Gastrocnemius medialis (tissue), 4 donors: ENCODE data around the gene NUCB2.

Source experiments
- CTCF ChIP-seq, 5 experiments: fragments of 450-650 bp in 3 of 5; fragments of 200-600 bp in 2 of 5; sonication (generic) in 2 of 5; IDR thresholded peaks in 4 of 5; conservative IDR thresholded peaks in 1 of 5; 1 replicate in 4 of 5; 2 replicates in 1 of 5; pipeline ENCODE4 v1.5.1; 2016 to 2019; ENCODE audit warnings: antibody characterized with exemption in 5 of 5, mild to moderate bottlenecking in 3 of 5, moderate library complexity in 3 of 5
- POLR2A ChIP-seq, 2 donors: fragments of 450-650 bp; IDR thresholded peaks; one replicate each; pipeline ENCODE4 v1.6.1; 2017; ENCODE audit warnings: antibody characterized with exemption in 2 of 2, mild to moderate bottlenecking in 2 of 2, moderate library complexity in 2 of 2

GRCh38 chr11:17273668-17274282, 2.8 kb upstream of the NUCB2 start:
- no peak for TF ChIP-seq CTCF (IDR thresholded peaks at IDR 0.05 in 4 of 5, conservative IDR thresholded peaks at IDR 0.05 in 1 of 5)
- no peak for TF ChIP-seq POLR2A (IDR thresholded peaks at IDR 0.05)
